ENCODE measurements around the gene PRSS36. TPM values are rescaled to one million over a fixed set of nuclear protein-coding genes. Genes with fewer than 3 reads are reported as not detected.

PRSS36 gene
- total and polyA plus RNA-seq, 9 of the 15 experiments (the other 6 are each of a cell fraction or from before 2014, with no cell fraction given): 0.09 to 1.2 (median 0.54) TPM; not detected in 2

GRCh38 chr16:31188450-31189411, 38.9 kb upstream of the PRSS36 start:
- no peaks in the 10 kb centered on the region for H3K27me3 ChIP-seq (ENCODE audit: control insufficient read depth in 2 of 2, insufficient read depth in 2 of 2, low read length in 2 of 2)
- in situ Hi-C loops (cut with MboI) (no loop called here), intact Hi-C loops (cut with micrococcal nuclease) (loop anchor here (10.0 kb wide), 1 partner anchor 256 kb away; the partner anchor contains the start of gene ZNF843)
- peaks cover 66% of the 10 kb centered on the region for H3K79me2 ChIP-seq (ENCODE audit: control insufficient read depth, insufficient read depth, low read length)
- ATAC-seq (no peak), DNase-seq (ENCODE audit: extremely low read depth in 1 of 4, low spot score in 3 of 4) (no peak), FAIRE-seq (no peak)
- no peaks in the 10 kb centered on the region for H3K9me3 ChIP-seq (replicated peaks; ENCODE audit: control insufficient read depth, insufficient read depth, low read depth, low read length)
- no peak overlapping the region for H3K4me2 ChIP-seq (ENCODE audit: insufficient read depth, low read length)
- no TSS peak for BruUV-seq (replicated peaks)
- no peak overlapping the region for H2AFZ ChIP-seq (ENCODE audit: low read depth, low read length)
- ChIA-PET CTCF (ENCODE audit: low intra/inter-chr PET ratio) (no interaction called here), POLR2A (interaction anchor here (0.7 to 8.2 kb wide), 10 partner anchors 9 to 685 kb away, joined by 3 to 63 read pairs (median 4); partner anchors contain the start of genes FUS, KAT8, PYCARD and TRIM72)
- no peak overlapping the region for H3K9ac ChIP-seq (ENCODE audit: insufficient read depth in 1 of 2, low read depth in 2 of 2, low read length in 2 of 2)
- no peak overlapping the region for H3K27ac ChIP-seq (ENCODE audit: extremely low read depth, low read depth, low read length)
- H3K36me3 ChIP-seq (ENCODE audit: control insufficient read depth, insufficient read depth, low read length): peaks cover 99% of the 10 kb centered on the region
- H4K20me1 ChIP-seq (replicated peaks; ENCODE audit: control insufficient read depth, insufficient read depth, low read length): peaks cover 22% of the 10 kb centered on the region
- peaks cover 4% of the 10 kb centered on the region for H3K9me1 ChIP-seq (ENCODE audit: control insufficient read depth, insufficient read depth, low read length)
- WGBS (ENCODE audit: insufficient coverage, low coverage, missing lambda C conversion rate): 88% methylated on average over 3 of the region's 3 CpGs
- H3K4me1 ChIP-seq (replicated peaks in 1 of 2; ENCODE audit: control insufficient read depth in 2 of 2, insufficient read depth in 2 of 2, low read length in 2 of 2): peaks cover 0 to 3% of the 10 kb centered on the region in 2 experiments; a peak in 3 of 5 replicates
- H3K4me3 ChIP-seq: no peak overlapping the region
- TF ChIP-seq E2F8 (IDR thresholded peaks at IDR 0.05; ENCODE audit: low read depth, partially characterized antibody): no peak
- TF ChIP-seq POLR2A (conservative IDR thresholded peaks at IDR 0.05): peak; percentile 49
- no peak for TF ChIP-seq RBM14 (IDR thresholded peaks at IDR 0.05; ENCODE audit: borderline replicate concordance, insufficient read depth, low read depth, low read length)
- TF ChIP-seq ZNF3 (CRISPR knock-in tag; IDR thresholded peaks at IDR 0.05): no peak
- TF ChIP-seq BCLAF1 (IDR thresholded peaks at IDR 0.05; ENCODE audit: borderline replicate concordance in 1 of 2, control insufficient read depth in 1 of 2, low read depth in 2 of 2, low read length in 1 of 2): no peak; a peak in 1 of 4 replicates
- no peak for TF ChIP-seq THRAP3 (IDR thresholded peaks at IDR 0.05; ENCODE audit: borderline replicate concordance)
- TF ChIP-seq POLR2AphosphoS5 (IDR thresholded peaks at IDR 0.05; ENCODE audit: control insufficient read depth, insufficient read depth, low read depth, low read length): peak; percentile 35; the same call in 1 of the 2 replicates
- TF ChIP-seq SUPT5H (IDR thresholded peaks at IDR 0.05): peak; percentile 30; the same call in 1 of the 2 replicates
- peak; percentile 67; the same call in 1 of the 2 replicates for TF ChIP-seq ZNF551 (CRISPR knock-in tag; IDR thresholded peaks at IDR 0.05)
- peak; percentile 73 for TF ChIP-seq THRB (CRISPR knock-in tag; conservative IDR thresholded peaks at IDR 0.05)
- TF ChIP-seq ZBTB26 (CRISPR knock-in tag; IDR thresholded peaks at IDR 0.05): peak; percentile 35; the same call in 1 of the 2 replicates

Measured in K562 (cell line).